Embryonic facial prominence (tissue), 1 donor: ENCODE data around the gene BMPER.

Experiments used
- DNase-seq: peaks from one replicate; pipeline ENCODE4 v3.0.0-alpha.2; 2016; ENCODE audit errors: extremely low spot score

Gene BMPER

DNA sequence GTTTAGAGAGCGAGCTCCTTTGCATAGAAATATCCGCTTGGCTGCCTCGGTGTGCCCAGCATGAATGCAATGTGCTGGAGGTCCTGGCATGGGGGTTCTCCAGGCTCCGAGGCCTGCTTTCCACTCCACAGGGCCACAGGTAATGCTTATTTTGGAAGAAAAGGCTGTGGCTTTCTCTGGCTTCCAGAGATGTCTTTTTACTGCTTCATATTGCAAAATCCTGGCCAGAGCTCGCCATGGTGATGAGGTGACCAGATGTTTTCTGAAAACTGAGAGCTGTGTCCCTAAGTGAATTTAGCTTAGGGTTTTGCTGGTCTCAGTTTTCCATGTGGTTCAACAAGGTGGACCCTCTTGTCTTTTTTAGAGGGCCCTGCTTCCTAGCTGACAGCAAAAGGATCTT, 65.2 kb downstream of the BMPER start:
- no peak for DNase-seq

DNA sequence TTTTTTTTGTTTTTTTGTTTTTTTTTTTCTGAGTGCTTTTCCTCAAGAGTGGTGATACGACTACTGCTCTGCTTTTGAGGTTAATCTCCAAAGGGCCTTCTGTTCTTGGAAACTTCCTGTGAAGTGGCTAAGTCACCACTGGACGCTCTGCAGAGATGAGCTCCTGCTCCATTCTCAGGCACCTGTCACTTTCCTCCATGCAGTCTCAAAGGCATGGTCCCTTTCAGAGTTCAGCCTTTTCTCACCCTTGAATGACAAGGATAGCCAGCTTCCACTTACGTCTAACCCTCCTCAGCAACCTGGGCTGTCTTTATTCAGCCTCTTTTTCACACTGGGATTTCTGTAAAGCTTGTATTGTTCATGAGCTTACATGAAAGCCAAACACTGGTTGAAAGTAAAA, 65.8 kb downstream of the BMPER start:
- no peak for DNase-seq

DNA sequence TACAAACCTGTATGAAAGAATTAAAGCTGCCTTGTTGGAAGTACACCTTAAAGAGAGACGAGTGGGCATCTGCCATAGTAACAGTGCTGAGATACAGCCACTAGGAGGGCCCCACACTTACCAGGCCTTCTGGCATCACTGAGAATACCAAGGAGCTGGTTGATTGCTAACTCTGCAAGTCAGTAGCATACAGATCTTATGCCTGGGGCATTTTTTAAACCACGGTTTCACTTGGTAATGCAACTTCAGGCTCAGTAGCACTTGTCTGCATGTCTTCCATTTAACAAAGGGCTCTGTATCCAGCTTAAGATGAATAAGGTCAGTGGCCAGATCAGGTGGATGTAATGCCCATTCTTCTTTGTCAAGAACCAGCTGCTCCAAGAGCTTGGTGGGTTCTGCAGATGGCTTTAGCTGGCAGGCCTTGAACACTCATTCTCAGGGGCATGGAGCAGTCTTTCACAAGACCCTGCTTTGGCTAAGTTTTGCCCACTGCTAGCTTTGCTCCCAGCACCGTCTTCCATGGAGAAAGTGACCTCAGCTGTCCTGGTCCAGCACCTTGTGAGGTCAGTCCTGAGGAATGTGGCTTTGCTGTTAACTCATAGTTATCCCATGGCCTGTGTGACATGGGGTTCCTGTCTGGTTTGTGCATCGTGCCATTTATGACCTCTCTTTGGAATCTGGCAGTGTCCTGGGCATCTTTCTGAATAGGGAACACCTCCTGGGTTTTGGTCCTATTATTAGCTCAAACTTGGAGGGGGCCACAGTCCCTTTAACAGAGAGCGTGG, 68.1 kb downstream of the BMPER start:
- no peak for DNase-seq

DNA sequence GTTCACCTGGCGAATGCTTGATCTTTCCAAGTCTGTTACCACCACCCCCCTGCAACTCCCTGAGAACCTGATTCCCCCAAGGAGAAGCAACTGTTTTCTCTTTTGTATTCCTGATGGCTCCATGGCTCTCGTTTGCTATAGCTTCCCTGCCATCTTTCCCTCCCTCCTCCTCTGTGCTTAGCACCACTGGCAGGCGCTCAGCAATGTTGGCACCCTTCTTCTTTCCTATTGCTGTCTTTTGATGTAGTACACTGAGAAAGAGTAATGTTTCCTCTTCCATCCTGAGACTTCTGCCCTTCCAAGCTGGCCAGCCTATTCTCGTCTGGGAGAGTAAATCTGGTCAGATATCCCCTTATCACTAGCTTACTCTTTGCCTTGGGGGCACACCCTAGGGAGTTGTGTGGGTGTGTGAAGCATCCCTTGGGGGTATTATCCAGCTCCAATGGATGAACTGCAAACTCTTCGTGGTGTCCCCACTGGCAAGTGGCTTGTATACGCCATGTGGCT, 74.0 kb downstream of the BMPER start:
- no peak for DNase-seq

DNA sequence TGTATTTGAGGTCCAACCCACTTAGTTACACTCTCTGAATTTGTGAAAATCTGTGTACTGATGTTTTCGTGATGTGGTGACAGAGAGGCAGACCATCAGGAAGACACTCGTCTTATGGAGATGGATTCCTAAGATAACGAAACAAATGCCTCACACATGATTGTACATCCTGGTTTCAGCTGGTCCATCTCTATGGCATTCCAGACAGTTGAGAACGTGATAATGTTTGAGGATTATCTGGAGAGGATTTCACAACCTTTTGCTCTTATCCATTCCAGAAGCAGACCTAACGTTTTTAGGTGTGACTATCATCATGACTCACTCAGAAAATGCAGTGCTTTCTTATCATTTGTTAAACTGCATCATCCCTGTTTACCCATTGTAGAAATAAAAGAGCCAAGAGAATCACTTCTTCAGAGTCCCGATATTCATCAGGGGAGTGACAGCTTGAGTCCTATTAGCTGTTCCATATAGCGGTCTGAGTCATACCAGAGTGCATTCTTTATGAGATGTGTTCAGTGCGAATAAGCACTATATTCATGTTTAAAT, 74.5 kb downstream of the BMPER start:
- no peak for DNase-seq

DNA sequence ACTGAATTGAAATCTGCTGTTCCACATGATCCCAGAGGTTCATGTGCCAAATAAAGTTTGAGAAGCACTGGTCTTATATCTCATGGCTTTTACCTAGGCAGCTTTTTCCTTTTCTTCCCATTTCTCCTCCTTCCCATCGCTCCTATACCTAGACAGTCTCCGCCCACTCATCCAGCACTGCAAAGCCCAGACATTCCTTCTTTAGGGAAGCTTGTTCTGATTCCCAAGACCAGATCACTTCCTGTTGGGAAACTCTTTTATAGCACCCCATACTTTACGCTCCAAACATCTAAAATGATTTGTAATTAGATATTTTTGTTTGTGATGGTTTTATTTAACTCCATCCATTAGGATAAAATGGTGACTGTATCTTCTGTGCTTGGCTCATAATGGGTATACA, 75.9 kb downstream of the BMPER start:
- DNase-seq, result no peak

DNA sequence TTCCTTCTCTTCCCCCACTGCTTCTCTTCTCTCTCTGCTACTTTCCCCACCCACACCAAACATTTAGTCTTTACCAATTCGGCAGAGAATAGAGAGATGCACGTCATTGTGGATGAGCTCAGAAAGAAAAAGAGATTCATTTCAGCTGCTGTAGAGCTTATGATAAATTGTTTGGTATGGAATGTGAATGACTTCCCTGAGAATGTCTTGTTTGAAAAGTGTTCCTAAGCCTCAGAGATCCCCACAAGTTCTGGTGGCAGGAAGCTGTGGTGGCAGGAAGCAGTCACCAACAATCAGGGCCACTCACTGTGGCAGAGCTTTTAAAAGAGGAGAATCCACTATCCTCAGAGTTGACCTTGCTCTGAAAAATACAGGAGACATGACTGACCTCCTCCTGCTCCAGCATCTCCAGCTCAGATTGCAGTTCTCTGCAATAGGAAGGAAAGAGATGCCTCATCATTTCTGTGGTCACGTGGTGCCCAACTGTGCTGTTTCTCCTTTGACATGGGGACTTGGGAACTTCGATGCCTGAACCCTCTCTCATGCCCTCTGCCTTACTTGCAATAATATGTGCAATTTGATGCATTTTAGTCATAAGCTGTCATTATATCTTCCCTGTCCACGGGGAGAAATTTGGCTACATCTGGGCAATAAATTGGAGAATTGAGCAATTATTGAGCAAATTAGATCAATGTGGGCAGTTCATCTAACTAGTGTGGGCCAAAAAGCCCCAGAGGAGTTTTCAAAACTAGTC, 76.5 kb downstream of the BMPER start:
- DNase-seq, result no peak

DNA sequence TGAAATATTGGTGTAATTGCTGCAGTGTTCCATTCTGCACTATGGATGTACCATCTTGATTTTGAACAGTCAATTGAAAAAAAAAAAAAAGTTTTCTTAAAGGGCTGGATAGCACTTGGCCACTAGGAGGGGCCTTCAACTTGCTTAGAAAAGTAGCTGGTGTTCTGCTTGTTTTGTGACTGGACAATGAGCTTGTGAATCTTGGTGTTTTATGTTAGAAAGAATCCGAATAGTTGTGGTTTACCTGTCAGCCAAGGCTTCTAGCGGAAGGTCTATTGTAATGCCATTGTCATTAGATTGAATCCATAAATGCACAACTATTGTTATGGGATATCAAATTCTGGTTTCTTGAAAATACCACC, 77.1 kb downstream of the BMPER start:
- no peak for DNase-seq

DNA sequence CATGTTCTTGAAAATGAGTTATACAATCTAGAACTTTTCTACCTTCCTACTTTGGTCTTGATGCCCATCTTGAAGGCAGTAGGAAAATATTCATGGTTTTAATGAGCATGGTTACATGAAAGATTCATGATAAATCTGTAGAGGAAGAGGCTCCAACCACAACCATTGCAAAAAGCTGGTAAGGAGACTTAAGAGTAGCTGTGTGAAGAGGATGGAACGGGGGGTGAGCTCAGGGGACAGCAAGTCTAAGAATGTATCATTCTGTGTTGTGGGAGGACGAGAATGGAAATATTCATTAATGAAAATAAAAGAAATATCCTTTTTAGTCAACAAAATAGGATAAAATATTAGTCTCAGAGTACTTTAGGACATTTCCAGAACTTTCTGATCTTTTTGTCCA, 81.1 kb downstream of the BMPER start:
- DNase-seq, result no peak

DNA sequence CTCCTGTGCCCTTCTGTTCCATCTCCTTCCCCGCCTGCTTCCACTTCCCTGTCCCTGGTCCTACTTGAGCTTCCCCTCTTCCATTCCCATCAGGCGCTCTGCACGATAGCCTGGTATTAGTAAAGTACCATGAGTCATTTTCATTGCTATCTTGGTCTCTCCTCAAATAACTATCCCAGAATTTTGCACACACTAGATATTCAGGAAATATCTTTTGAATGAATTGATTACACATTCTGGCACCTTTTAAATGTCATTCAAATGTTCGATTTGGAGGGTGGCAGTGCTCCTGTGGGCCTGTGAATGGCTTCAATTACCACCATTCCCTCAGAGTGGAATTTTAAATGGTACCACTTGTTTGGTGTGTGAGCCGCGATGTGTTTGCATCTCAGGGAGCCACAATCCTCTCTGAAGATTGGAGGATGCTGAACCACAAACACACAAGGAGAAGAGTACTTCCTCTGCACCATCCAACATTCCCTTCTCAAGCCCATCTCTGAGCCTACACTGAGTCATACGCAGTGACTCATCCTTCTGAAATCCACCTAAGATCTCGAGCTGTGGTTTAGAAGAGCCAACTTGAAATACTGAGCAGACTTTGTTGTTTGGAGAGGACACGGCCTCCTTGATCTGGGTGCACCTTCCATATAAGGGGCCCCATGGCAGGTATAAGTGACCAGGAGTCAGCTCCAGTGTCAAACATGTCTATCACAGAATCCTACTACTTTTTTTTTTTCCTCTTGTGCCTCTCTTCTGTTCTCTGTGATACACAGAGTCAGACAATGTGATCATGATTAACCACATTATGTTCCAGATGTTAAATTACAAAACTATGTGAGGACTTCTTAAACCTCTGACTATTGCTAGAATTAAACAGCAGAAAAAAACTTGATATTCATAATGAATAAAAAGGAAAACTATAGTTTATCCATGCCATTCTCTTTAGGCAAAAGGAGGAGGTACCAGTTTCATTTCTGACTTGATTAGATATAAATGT, 81.9 kb downstream of the BMPER start:
- no peak for DNase-seq

DNA sequence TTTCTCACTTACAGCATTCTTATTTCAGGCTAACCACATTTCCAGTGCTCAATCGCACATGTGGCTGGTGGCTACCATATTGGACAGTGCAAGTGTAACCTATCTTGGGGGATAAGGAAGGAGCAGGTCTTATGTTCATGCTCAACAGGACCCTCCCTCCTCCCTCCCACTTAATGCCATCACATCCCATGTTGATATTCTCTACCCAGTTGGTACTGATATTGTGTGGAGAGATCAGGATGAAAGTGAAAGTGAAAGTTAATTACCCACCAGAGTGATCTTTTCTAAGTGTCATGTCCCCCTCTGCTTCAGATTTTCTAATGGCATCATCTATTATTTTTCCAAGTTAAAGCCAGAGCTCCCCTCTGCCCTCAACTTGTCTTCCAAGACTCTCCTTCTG, 91.6 kb downstream of the BMPER start:
- no peak for DNase-seq

DNA sequence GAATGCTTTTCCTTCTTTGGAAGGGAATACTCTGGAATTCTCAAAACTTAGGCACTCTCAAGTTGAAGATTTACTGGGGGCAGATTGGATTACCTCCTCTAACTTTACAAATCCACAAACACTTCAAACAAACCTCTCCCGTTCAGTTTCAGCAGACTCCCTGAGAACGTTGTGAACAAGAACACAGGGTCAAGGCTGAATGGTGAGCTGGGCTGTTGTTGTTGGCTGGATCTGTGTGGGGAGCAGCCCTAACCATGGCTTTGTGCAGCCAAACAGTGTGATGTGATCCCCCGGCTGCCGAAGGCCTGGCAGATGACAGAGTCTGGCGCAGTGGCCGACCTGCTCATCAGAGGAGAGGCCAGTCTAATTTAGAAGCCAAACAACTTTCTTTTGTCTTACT, 93.1 kb downstream of the BMPER start:
- DNase-seq, result no peak

DNA sequence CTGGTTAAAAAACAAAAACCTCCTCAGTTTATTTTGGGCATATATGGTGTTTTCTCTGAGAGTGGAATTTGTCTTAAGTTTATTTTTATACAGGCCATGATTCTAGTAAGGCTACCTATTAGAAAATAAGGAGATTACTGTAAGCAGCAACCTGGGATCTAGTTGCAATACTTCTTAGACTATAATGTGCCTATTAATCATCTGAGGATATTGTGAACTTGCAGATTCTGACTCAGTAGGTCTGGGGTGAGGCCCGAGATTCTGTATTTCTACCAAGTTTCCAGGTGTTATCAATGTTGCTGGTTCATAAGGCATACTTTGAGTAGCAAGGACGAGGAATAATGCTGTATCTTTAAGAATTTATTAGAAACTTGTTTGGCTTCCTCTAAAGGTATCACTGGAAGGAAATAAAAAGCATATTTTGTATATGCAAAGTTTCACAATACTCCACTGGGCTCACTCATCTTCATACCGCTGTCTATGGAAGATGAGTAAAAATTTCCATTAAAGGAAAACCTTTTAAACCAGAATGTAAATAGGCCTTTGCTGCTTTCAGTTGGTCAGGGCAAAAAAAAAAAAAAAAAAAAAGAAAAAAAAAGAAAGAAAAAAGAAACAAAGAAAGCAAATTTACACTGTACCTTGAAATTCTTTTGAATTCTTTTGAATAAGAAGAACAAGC, 105.8 kb downstream of the BMPER start:
- DNase-seq, result no peak

DNA sequence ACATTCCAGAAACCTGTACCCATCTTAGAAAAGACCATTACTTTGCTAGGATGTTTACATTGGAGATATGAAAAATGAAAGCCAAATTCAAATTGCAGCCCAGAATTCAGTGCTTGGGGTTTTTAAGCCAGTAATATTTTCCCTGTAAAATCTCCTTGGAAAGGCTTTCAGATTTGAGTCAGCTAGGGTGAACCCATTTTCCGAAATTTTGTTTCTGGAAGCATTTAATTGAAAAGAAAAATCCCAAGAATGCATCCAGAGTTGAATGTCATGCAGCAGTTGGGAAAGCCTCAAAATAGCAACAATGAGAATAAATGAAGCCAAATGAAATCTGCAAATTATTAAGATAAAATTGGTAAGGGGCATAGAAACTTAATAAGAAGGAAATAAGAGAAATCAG, 106.4 kb downstream of the BMPER start:
- no peak for DNase-seq

DNA sequence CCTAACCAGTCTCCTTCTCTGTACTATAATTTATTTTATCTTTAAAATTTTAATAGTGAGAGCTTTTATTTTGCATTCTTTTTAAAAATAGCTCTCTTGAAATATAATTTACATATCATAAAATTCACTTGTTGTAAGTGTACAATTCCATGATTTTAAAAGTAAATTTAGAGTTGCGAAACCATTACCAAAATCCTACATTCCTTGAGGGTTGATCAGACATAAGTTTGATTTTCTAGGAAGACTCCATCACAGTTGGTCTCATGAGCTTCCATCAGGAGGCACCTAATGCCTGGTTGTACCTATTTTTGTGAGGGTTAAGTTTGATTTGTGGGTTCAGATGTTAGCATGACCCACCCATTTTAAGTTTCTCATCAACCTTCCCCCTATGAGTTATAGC, 108.1 kb downstream of the BMPER start:
- no peak for DNase-seq

DNA sequence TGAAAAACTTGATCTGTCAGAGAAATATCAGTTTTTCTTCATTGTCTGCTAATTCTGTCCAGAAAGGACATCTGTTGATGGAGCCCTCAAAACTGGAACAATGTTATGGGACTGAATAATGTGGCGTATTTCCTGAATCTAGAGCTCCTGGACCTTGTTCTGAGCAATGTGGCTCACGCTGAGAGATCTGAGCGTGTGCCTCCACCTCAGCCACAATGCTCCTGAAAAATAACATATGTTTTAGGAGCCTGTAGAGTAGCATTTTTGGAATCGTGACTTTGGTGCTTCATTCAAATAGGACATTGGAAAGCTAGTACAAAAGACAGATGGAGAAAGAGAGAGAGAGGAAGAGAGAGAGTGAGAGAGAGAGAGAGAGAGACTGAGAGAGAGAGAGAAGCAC, 110.3 kb downstream of the BMPER start:
- DNase-seq, result no peak

DNA sequence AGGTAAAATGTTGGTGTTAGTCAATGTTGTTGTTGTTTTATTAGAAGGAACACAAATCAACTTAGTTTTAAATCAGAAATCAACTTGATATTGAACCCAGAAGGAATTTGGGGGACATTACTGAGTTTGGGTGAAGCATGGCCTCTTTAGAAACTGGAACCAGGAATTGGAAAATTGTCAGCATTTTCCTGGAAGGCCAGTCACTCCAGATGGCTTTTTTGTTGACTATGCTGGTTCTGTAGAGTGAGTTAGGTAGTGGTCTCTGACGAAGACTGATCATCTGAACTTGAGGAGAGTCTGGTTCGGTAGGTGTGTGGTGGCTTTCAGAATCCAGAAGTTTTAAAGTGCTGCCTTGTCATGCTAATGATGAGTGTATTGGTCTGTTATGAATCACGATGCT, 111.5 kb downstream of the BMPER start:
- DNase-seq, result no peak

DNA sequence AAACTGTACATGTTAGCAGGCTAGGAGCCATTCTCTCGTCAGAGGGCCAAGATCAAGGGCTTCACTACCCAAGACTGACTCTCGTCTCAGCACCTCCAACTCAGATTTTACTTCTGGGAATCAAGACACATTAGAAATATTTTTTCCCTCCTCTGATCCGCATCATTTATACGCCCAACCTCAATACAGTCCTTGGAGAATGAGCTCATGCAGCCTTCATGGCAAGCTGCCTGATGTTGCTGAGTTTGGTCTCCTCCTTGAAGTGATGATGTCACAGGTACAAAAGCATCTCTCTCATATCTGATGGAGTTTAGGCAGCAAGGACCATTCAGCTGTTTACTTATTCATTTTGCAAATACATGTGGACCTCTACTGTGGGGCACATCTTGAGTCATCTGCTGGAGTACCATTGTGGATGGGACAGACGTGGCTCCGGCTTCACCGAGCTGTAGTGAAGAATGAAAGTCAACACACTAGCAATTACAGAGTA, 114.0 kb downstream of the BMPER start:
- DNase-seq, result no peak

DNA sequence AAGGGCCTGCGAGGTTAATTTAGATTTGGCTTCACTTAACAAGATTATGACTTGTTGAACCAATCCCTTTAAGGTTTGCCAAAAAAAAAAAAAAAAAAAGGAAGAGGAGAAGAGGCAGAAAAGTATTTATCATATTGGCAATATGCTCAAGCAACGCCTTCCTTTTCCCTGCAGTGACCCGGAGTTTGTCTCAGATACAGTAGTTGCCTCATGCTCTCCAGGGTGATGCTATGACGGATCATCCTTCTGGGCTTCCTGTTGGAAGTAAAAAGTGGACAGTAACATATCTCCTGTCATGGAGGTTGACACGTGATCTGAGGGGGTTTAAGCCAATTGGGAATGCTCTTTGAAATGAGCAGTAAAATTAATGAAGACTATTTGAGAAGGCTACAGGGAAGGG, 117.3 kb downstream of the BMPER start:
- no peak for DNase-seq

DNA sequence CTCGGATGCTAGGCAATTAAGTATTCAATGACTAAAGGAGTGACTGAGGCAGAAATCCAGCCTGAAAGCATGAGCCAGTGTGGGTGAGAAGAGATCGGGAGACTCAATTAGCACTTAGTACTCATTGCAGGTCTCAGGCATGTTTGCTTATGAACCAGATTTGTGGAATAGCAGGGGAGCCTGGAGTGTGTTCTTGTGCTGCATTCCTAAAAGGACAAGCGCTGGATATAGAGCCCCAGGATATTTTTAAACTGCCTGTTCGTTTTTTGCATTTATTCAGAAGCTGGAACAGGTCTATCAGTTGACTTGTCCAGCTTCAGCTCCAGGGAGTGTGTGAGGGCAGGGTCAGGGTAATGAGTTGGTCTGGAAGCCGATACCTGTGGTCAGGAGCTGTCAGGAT, 120.3 kb downstream of the BMPER start:
- DNase-seq, result no peak
